GM15510 (cell line): Measurements from ENCODE around the gene MAPK10.

ENCODE experiments used
- POLR2A ChIP-seq: IDR thresholded peaks from 3 replicates; pipeline ENCODE4 v1.6.1; 2011; ENCODE audit warnings: borderline replicate concordance; ENCODE audit not compliant: insufficient read length; ENCODE audit errors: extremely low read depth

The MAPK10 gene

DNA sequence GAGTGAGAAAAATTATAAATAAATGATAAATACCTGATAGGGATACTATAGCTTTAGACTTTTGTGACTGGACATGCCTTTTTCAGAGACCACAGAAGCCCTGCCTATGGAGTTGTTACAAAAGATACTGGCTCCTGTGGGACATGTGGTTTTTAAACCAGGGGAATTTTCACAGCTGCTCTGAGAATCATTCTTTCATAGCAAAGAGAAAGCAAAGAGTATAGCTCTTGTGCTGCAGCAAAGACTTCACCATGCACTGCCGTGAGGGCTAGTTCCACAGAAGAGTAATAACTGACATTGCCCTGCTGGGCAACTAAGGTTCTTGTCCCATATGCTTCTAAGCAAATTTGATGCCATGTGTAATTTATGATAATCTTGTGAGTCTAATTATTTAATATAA, 98.2 kb downstream of the MAPK10 start:
- TF ChIP-seq POLR2A: no peak

DNA sequence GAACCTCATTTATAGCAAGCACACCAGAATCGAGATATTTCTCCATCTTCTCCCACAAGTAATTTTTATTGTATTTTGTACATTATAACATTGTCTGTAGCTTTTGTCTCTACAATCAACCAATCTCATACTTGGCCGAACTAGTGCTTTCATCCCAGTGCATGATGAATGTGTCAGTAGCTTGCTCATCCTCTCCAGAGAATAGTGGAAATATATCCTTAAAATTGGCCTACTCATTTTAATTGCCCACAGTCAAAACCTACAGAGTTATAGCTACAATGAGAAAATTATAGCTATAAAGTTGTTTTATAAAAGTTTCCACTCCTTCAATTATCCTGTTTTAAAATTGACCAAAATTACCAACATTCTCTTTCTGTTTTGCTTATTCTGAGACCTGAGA, 103.8 kb downstream of the MAPK10 start:
- no peak for TF ChIP-seq POLR2A

DNA sequence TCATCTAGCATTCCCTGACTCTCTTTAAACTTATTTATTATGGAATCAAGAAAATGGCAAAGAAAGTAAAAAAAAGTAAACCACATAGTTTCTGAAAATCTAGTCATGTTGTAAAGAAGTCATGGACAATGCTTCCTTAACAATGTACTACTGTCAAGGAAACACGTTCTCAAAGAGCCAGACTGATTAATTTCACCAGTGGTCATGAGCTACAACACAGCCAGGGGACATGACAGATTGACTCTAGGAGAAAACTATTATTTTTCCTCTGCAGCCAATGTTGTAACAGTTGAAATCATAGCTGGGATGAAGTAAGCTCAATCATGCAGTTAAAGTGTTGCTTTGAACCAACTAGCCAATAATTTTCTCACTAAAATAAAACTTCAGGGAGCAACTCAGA, 109.2 kb downstream of the MAPK10 start:
- no peak for TF ChIP-seq POLR2A

DNA sequence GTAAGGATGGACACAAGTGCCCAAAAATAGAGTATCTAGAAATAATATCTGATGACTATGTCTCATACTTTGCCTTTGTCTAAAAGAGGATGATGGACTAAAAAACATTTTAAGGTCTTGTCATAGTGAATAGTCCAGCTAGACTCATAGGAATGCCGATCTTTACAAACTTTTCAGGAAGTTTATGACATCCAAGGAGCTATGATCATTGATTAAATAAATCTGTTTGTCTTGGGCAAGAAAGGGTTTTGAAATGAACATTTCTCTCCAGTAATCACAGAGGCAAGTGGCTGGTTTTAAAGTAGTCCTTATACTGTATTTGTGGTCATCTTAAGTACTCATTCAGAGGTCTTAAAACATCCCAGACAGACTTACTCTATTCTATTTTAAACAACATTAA, 109.8 kb downstream of the MAPK10 start:
- TF ChIP-seq POLR2A: no peak

DNA sequence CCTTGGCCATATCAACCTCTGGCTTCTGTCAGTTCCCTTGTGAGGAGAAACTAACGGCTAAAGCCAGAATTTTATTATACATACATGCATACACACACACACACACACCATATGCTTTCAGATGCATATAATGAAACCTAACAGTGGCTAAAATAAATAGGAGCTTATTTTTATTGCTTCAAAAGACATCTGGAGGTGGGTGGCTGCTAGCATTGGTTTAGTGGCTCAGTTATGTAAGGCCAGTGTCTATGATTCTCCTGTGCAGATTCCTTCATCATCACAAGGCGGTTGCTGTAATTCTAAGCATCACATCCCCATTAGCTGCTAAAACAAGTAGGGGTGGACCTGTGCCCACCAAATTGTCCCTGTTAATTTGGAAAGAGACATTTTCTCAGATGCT, 110.8 kb downstream of the MAPK10 start:
- TF ChIP-seq POLR2A: no peak

DNA sequence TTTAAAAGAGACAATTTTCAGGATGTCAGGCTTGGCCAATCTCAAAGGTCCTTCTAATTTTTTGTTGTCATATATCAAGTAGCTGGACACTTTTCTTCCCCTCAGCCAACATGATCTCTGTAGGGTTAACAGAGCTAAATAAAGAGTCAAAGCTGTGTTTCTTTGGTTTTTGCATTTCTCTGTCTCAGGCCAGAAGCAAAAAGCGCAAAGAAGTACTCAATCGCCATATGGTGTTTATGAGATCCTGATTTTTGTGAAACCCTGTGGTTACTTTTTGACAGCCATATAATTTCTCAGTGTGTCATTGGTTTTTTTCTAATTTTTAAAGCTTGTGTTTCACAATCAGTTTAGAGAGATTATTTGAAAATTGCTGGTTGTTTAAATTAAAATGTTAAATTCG, 111.9 kb downstream of the MAPK10 start:
- TF ChIP-seq POLR2A: no peak

DNA sequence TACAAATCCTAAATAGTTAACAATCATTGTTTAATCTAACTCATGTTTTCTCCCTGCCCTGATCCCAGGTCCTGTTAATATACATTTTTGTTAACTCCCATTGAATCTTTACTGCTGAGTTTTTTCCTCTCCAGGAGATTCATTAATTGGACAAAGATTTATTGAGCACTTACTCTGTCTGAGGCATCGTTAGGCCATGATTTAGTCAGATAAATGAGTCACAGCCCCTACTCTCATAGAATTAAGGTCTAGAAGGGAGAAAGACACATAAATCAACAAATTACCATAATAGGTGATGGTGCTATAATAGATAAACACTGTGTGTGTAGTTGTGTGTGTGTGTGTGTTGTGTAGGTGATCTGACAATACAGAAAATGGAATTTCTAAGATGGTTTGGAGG, 112.5 kb downstream of the MAPK10 start:
- TF ChIP-seq POLR2A: no peak

DNA sequence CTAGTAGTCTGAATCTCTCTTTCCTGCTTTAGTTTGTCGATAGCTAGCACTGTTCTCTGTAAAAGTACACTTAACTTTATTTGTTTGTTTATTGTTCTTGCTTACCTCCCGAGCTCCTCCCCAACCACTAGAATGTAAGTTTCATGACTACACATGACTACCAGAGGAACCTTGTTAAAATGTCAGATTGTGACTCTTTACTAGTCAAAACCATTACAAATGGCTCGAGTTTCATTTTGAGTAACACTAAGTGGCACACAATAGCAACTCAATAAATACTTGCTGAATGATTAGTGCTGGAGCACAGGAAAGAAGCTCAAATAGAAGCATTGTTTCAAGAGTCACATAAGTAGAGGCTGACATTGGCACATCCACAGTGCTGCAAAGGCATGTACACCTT, 116.1 kb downstream of the MAPK10 start:
- TF ChIP-seq POLR2A: no peak

DNA sequence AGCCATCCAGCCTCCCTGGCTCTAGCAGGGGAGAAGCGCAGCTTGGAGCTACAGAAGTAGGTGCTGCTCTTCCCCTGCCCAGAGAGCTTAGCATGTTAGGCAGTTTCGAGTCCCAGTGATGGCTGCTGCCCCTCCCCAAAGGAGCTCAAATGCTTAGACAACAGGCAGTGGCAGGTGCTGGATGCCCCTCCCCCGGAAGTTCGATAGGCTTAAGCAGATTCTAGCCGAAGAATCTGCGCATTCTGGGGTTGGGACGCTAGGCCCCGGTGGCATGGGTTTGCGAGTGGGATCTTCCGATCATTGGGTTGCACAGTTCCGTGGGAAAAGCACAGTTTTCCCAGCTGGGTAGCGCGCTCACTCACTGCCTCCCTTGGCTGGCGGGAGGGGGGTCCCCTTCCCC, 117.2 kb downstream of the MAPK10 start:
- no peak for TF ChIP-seq POLR2A

DNA sequence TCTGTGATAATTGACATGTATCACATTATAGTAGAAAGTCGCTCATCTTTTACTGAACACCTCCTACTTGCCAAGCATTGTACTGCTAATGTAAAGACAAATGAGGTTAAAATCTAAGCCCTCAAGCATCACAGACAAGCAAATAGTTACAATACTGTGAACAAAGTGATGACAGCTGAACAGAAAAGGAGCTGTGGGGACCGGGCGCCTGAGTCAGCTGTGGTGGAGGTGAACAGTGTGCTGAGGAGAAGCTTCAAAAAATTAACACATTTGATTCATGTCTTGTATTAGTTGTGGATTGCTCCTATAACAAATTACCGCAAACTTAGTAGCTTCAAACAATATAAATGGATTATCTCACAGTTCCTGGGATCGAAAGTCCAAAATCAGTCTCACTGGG, 124.3 kb downstream of the MAPK10 start:
- no peak for TF ChIP-seq POLR2A

DNA sequence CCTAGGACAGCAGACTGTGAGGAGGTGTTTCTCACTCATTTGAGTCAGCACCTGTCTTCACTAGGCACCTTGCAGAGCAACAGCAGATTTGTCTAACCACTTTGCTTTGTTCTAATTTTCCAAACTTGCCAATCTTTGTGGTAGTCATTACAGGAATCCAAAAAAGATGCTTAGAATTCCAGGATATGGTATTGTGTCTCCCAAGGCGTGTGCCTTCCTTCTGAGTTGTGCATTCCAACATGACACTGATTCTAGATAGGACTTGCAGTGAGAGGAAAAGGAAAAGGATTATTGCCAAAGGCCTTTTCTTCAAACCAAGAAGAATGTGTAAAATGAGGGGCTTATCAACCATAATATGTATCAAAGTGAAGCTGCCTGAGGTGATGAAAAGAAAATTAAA, 126.2 kb downstream of the MAPK10 start:
- no peak for TF ChIP-seq POLR2A

DNA sequence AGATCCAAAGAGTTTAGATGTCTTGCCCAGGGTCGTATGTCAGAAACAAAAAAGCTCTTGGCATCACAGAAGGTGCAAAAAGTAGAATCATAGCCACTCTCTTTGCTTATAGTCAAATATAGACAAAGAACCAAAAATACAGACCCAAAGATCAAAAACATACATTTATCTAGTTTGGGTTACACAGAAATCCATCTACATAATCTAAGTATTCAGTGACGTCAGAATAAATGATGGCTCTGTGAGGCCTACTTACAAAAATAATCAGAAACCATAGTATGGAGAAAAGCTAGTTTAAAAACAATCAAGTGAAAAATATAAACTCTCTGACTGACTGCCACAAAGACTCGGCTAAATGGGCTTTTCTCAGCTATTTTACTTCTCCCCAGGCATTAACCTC, 126.8 kb downstream of the MAPK10 start:
- TF ChIP-seq POLR2A: no peak

DNA sequence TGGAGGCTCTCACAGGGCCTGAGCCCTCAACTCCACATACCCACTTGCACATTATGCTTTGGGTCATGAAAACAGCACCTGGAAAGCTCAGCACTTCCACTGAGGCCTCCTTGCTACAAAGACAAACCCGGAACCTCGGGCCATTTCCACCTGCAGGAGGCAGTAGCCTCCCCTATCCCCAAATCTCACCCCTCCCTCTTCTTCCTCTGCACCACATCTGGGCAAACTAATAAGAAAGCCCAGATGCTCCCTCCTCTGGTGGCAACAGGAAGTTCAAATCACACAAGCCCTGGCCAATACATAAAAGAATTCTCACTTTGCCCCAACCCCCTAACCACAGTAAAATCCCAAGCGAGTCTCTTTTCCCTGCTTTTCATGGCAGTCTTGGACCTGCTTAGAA, 136.4 kb downstream of the MAPK10 start:
- TF ChIP-seq POLR2A: no peak

DNA sequence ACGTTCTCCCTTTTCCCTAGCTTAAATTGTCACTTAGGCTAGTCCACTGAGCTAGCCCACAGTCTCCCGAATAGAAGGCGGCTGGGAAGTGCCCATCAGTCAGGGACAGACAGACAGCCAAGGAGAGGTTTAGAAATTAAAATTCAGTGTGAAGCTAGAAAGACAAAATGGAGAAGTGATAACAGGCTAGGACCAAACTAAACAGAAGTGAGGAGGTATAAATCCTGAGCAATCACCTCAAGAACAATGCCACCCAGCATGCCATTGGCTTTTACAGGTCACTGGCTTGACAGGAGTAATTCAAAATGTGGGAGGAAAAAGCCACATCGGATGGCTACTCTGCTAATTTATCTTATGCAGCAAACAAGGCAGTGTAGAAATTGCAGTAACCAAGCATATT, 138.9 kb downstream of the MAPK10 start:
- no peak for TF ChIP-seq POLR2A

DNA sequence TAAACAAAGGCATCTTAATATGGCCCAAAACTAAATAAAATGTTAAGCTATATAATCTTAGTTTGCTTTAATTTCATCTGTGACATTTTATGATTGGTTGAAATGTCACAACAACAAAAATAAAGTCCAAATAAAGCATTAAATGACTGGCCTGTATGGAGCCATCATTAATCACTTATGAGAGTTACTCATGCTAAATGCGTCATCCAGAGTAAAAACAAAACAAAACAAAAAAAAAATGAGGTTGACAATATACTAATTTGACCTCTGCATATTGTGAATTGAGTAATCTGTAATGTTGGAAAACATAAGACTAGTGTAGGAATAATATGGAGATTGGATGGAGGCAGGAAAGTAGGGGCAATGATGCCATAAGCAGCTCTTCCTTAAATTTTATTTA, 139.7 kb downstream of the MAPK10 start:
- TF ChIP-seq POLR2A: no peak

DNA sequence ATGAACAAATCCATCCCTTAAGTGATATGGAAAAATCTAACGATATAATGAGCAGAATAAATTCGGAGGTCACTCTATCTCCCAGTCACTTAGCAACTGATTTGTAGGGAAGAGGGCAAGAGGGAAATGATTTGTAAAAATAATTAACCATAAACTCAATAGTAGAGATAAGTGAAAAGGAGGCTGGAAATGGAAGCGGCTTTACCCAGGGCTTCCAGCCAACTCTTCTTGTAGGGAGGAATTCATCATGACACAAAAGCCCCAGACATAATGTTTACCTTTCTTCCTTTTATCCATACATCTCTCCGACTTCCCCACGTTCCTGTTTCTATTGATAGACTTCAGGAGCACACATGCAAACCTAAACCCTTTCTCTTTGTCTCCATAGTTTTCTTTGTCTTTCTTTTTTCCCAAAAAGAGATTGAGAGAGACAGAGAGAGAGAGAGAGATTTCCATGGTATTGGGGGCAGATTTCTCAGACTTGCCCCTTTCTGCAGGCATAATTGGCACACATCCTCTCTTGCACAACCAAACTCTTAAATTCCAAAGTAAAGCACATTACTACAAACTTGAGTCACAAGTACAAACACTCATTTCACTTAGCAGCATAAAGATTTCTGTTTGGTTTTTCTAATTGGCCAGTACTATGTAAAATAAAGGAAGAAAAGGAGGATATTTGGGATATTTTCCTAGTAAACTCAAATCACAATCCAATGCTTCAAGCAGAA, 140.9 kb downstream of the MAPK10 start:
- no peak for TF ChIP-seq POLR2A

DNA sequence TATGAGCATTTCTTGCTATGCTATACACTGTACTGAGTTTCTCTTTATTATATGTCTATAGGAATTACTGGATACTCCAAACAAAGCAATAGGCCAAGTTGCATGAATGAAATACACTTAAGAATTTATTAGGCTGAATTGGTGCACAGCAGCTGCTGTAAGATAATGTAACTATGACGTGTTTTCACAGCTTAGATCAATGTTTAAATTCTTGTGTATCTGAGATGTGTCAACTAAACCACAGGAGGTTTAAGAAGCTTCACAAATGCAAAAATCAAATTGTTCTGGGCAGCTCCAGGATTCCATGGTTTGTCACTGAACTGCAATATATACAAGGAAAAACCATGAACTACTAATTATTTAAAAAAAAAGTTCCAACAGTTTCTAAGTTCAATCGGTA, 156.7 kb downstream of the MAPK10 start:
- no peak for TF ChIP-seq POLR2A
